PC-9 (cell line): ENCODE data around the gene AGAP1. TPM values are rescaled to one million over a fixed set of nuclear protein-coding genes. Genes with fewer than 3 reads are reported as not detected.

Experiments
- BruUV-seq: library from RNA; stranded (reverse); fragments of 400-500 nt; replicated peaks from 2 replicates; lab custom pipeline; 2021; lab: Mats Ljungman, UMichigan
- CTCF ChIA-PET: fragments of 300-600 bp; sonication (Branson Sonifier 250); formaldehyde crosslinking; loops from one replicate; lab custom pipeline; 2022; ENCODE audit warnings: antibody characterized with exemption; lab: Charles Lee
- POLR2A ChIA-PET: fragments of 300-600 bp; sonication (Branson Sonifier 250); formaldehyde crosslinking; loops from one replicate; lab custom pipeline; 2022; ENCODE audit warnings: antibody characterized with exemption; ENCODE audit not compliant: unreplicated experiment; lab: Charles Lee
- DNase-seq, 2 experiments: peaks; one replicate each; pipeline versions ENCODE4 v3.0.0 to v3.0.0-alpha.2; 2015 to 2022; ENCODE audit warnings: mixed read lengths in 1 of 2
- H2AFZ ChIP-seq: fragments of 200-600 bp; sonication (generic); 2 replicates; pipeline ENCODE4 v1.8.1; 2017; ENCODE audit warnings: antibody characterized with exemption
- H3F3A ChIP-seq: fragments of 200-600 bp; sonication (generic); 2 replicates; pipeline ENCODE4 v1.8.1; 2017; ENCODE audit warnings: antibody characterized with exemption, mild to moderate bottlenecking, low read depth; ENCODE audit not compliant: insufficient read depth
- H3K27ac ChIP-seq: fragments of 200-600 bp; sonication (generic); 2 replicates; pipeline ENCODE4 v1.6.1; 2016; ENCODE audit warnings: mixed run types
- H3K27me3 ChIP-seq: fragments of 200-600 bp; sonication (generic); 2 replicates; pipeline ENCODE4 v1.6.1; 2016; ENCODE audit warnings: low read depth, mixed run types; ENCODE audit not compliant: insufficient read depth
- H3K36me3 ChIP-seq: fragments of 200-600 bp; sonication (generic); 2 replicates; pipeline ENCODE4 v1.6.1; 2016; ENCODE audit warnings: low read depth, mixed run types
- H3K4me1 ChIP-seq: fragments of 200-600 bp; sonication (generic); replicated peaks from 2 replicates; pipeline ENCODE4 v1.6.1; 2016; ENCODE audit warnings: mixed run types; ENCODE audit not compliant: insufficient read depth
- H3K4me2 ChIP-seq: fragments of 200-600 bp; sonication (generic); 2 replicates; pipeline ENCODE4 v1.6.1; 2017; ENCODE audit warnings: mixed run types
- H3K4me3 ChIP-seq: fragments of 200-600 bp; sonication (generic); 2 replicates; pipeline ENCODE4 v1.6.1; 2016; ENCODE audit warnings: mixed run types
- H3K79me2 ChIP-seq: fragments of 200-600 bp; sonication (generic); 2 replicates; pipeline ENCODE4 v1.6.1; 2017; ENCODE audit warnings: low read depth, mixed run types
- H3K9me2 ChIP-seq: fragments of 200-600 bp; sonication (generic); 2 replicates; pipeline ENCODE4 v1.8.1; 2017; ENCODE audit warnings: mild to moderate bottlenecking; ENCODE audit not compliant: insufficient read depth
- H3K9me3 ChIP-seq: fragments of 200-600 bp; sonication (generic); 2 replicates; pipeline ENCODE4 v1.8.1; 2016; ENCODE audit warnings: low read depth; ENCODE audit not compliant: insufficient read depth
- H4K20me1 ChIP-seq: fragments of 200-600 bp; sonication (generic); 2 replicates; pipeline ENCODE4 v1.8.1; 2017; ENCODE audit not compliant: insufficient read depth
- CTCF ChIP-seq: fragments of 200-600 bp; sonication (generic); conservative IDR thresholded peaks from 2 replicates; pipeline ENCODE4 v1.6.1; 2017; ENCODE audit warnings: mixed run types, antibody characterized with exemption, mild to moderate bottlenecking, moderate library complexity
- EZH2 ChIP-seq: fragments of 200-600 bp; sonication (generic); IDR thresholded peaks from 2 replicates; pipeline ENCODE4 v1.8.0; 2017; ENCODE audit warnings: antibody characterized with exemption, low read depth
- intact Hi-C: fragments of 100-400 bp; cut with micrococcal nuclease; formaldehyde crosslinking; loops from one replicate; pipeline ENCODE4 v1.10.0; 2022; ENCODE audit not compliant: unreplicated experiment
- total RNA-seq: library from RNA; stranded (reverse); gene quantifications from 2 replicates; pipeline ENCODE4 v1.2.3, GENCODE V29; 2021

AGAP1 gene
- total RNA-seq, 1 experiment from 2014 or later, result 91.4 TPM

GRCh38 chr2:236114959-236115358 is 621.1 kb downstream of the AGAP1 start:
- Histone ChIP-seq H4K20me1 (peaks cover 32% of the 10 kb centered on the region; the same call in 1 of the 2 replicates), H3K4me2 (no peak overlapping the region), H3F3A (no peaks in the 10 kb centered on the region), H3K4me1 (no peaks in the 10 kb centered on the region), H3K9me3 (no peaks in the 10 kb centered on the region), H3K27me3 (no peaks in the 10 kb centered on the region), H3K79me2 (no peaks in the 10 kb centered on the region), H2AFZ (no peak overlapping the region), H3K9me2 (no peaks in the 10 kb centered on the region), H3K27ac (no peak overlapping the region), H3K4me3 (no peak overlapping the region), H3K36me3 (no peaks in the 10 kb centered on the region)
- no peak for DNase-seq
- no TSS peak for BruUV-seq
- no peak for TF ChIP-seq CTCF
- TF ChIP-seq EZH2, result no peak
- CTCF ChIA-PET, result no interaction called here
- intact Hi-C loops, result no loop called here
- POLR2A ChIA-PET, result interaction anchor here (0.7 kb wide), 1 partner anchor 169 kb away, joined by 5 read pairs; no protein-coding TSS in a partner anchor

- no peaks in the 10 kb centered on the region for H3K79me2 ChIP-seq
- H3K9me2 ChIP-seq, result no peaks in the 10 kb centered on the region
- no peaks in the 10 kb centered on the region for H3K36me3 ChIP-seq
- BruUV-seq, result no TSS peak
- intact Hi-C loops, result no loop called here
- peaks cover 30% of the 10 kb centered on the region; the same call in 1 of the 2 replicates for H4K20me1 ChIP-seq
- no peaks in the 10 kb centered on the region for H3F3A ChIP-seq
- no peak overlapping the region for H2AFZ ChIP-seq
- H3K4me3 ChIP-seq, result no peak overlapping the region
- DNase-seq, result no peak
- no peaks in the 10 kb centered on the region for H3K4me1 ChIP-seq
- no peak overlapping the region for H3K27ac ChIP-seq
- POLR2A ChIA-PET, result interaction anchor here (0.6 kb wide), 1 partner anchor 327 kb away, joined by 4 read pairs; no protein-coding TSS in a partner anchor
- H3K9me3 ChIP-seq, result no peaks in the 10 kb centered on the region
- H3K27me3 ChIP-seq, result no peaks in the 10 kb centered on the region
- TF ChIP-seq EZH2, result no peak
- no peak for TF ChIP-seq CTCF
- CTCF ChIA-PET, result no interaction called here
- H3K4me2 ChIP-seq, result no peak overlapping the region
Measured at GRCh38 chr2:236117401-236117800, 623.6 kb downstream of the AGAP1 start.

GRCh38 chr2:236117861-236118269 is 624.0 kb downstream of the AGAP1 start:
- no peaks in the 10 kb centered on the region for H3K36me3 ChIP-seq
- no peak overlapping the region for H3K27ac ChIP-seq
- H2AFZ ChIP-seq, result no peak overlapping the region
- H4K20me1 ChIP-seq, result peaks cover 30% of the 10 kb centered on the region; the same call in 1 of the 2 replicates
- BruUV-seq, result no TSS peak
- intact Hi-C loops, result no loop called here
- no peak for TF ChIP-seq EZH2
- POLR2A ChIA-PET, result no interaction called here
- H3K79me2 ChIP-seq, result no peaks in the 10 kb centered on the region
- CTCF ChIA-PET, result no interaction called here
- H3K4me3 ChIP-seq, result no peak overlapping the region
- H3K9me3 ChIP-seq, result no peaks in the 10 kb centered on the region
- DNase-seq, result no peak
- H3K4me2 ChIP-seq, result no peak overlapping the region
- H3K9me2 ChIP-seq, result no peaks in the 10 kb centered on the region
- no peaks in the 10 kb centered on the region for H3F3A ChIP-seq
- no peaks in the 10 kb centered on the region for H3K4me1 ChIP-seq
- H3K27me3 ChIP-seq, result no peaks in the 10 kb centered on the region

GRCh38 chr2:236119003-236119402 is 625.2 kb downstream of the AGAP1 start:
- no TSS peak for BruUV-seq
- Histone ChIP-seq H3K36me3 (no peaks in the 10 kb centered on the region), H2AFZ (no peak overlapping the region), H3K9me3 (no peaks in the 10 kb centered on the region), H3K4me3 (no peak overlapping the region), H3F3A (no peaks in the 10 kb centered on the region), H3K4me1 (no peaks in the 10 kb centered on the region), H4K20me1 (peaks cover 30% of the 10 kb centered on the region; the same call in 1 of the 2 replicates), H3K9me2 (no peaks in the 10 kb centered on the region), H3K79me2 (no peaks in the 10 kb centered on the region), H3K27me3 (no peaks in the 10 kb centered on the region), H3K27ac (no peak overlapping the region), H3K4me2 (no peak overlapping the region)
- TF ChIP-seq EZH2 (no peak), CTCF (no peak)
- CTCF ChIA-PET, result no interaction called here
- DNase-seq, result no peak
- POLR2A ChIA-PET, result no interaction called here
- intact Hi-C loops, result no loop called here
